Kidney epithelial cell (primary cell): ENCODE data around the gene UBE2E1. TPM values are rescaled to one million over a fixed set of nuclear protein-coding genes. Genes with fewer than 3 reads are reported as not detected.
"Not testable (repeated sequence)": the region's sequence is repeated elsewhere in the genome, so short reads cannot be mapped to it uniquely, and the experiment has no call there.

Experiments
- DNase-seq: peaks from one replicate; pipeline ENCODE4 v3.0.0-alpha.2; 2010; ENCODE audit warnings: low read depth
- H3K27me3 ChIP-seq: 2 replicates; pipeline ENCODE4 v1.6.0; 2011; ENCODE audit warnings: low read length; ENCODE audit not compliant: control insufficient read depth, insufficient read depth
- H3K36me3 ChIP-seq: 2 replicates; pipeline ENCODE4 v1.5.1; 2011; ENCODE audit warnings: low read length; ENCODE audit not compliant: control insufficient read depth, insufficient read depth
- H3K4me3 ChIP-seq: 2 replicates; pipeline ENCODE4 v1.5.1; 2011; ENCODE audit warnings: low read depth, mild to moderate bottlenecking, control low read depth, low read length
- CTCF ChIP-seq: IDR thresholded peaks from 2 replicates; pipeline ENCODE4 v1.5.1; 2011; ENCODE audit warnings: mild to moderate bottlenecking, moderate library complexity, low read length, control low read depth, inconsistent platforms; ENCODE audit not compliant: insufficient read depth, poor library complexity, severe bottlenecking
- total RNA-seq: library from RNA; depleted of rRNA; stranded (reverse); fragments of >200 nt; gene quantifications from 2 replicates; pipeline ENCODE4 v1.2.3, GENCODE V29; 2015

The UBE2E1 gene
- total RNA-seq, 1 donor from 2014 or later = 68.4 TPM

- Histone ChIP-seq H3K4me3 (no peak overlapping the region), H3K27me3 (no peaks in the 10 kb centered on the region), H3K36me3 (no peaks in the 10 kb centered on the region)
- no peak for TF ChIP-seq CTCF
- no peak for DNase-seq
Observed at GRCh38 chr3:23865595-23866396, 60.0 kb downstream of the UBE2E1 start.

- no peak for DNase-seq
- no peak for TF ChIP-seq CTCF
Observed at GRCh38 chr3:23867400-23867799, 61.6 kb downstream of the UBE2E1 start.

GRCh38 chr3:23867838-23868237 lies 62.1 kb downstream of the UBE2E1 start:
- Histone ChIP-seq H3K27me3 (no peaks in the 10 kb centered on the region), H3K4me3 (no peak overlapping the region), H3K36me3 (no peaks in the 10 kb centered on the region)
- no peak for TF ChIP-seq CTCF
- no peak for DNase-seq

More at GRCh38 chr3:23867400-23867799, 61.6 kb downstream of the UBE2E1 start:
- no peak overlapping the region for H3K4me3 ChIP-seq
- no peaks in the 10 kb centered on the region for H3K36me3 ChIP-seq
- no peaks in the 10 kb centered on the region for H3K27me3 ChIP-seq

GRCh38 chr3:23869977-23870662 lies 64.4 kb downstream of the UBE2E1 start:
- TF ChIP-seq CTCF = no peak
- no peak overlapping the region for H3K4me3 ChIP-seq
- no peaks in the 10 kb centered on the region for H3K36me3 ChIP-seq
- no peak for DNase-seq
- H3K27me3 ChIP-seq = no peaks in the 10 kb centered on the region

GRCh38 chr3:23870663-23871043 lies 64.9 kb downstream of the UBE2E1 start:
- not testable (repeated sequence) for H3K4me3 ChIP-seq, DNase-seq

GRCh38 chr3:23871361-23871760 lies 65.6 kb downstream of the UBE2E1 start:
- not testable (repeated sequence) for H3K4me3 ChIP-seq, DNase-seq, H3K27me3 ChIP-seq, H3K36me3 ChIP-seq

More at GRCh38 chr3:23870663-23871043, 64.9 kb downstream of the UBE2E1 start:
- H3K36me3 ChIP-seq, H3K27me3 ChIP-seq: not testable (repeated sequence)
